Anterior cingulate cortex (tissue), 58 donors: Measurements from ENCODE around the gene HOXA6.

Source experiments
- DNase-seq, 58 donors: peaks; one replicate each; lab custom pipeline; 2025; lab: John Stamatoyannopoulos, UW

The HOXA6 gene

GRCh38 chr7:27141923-27142579, 5.5 kb downstream of the HOXA6 start:
- DNase-seq, result no peak

GRCh38 chr7:27141137-27141922, 6.2 kb downstream of the HOXA6 start:
- DNase-seq, result no peak

GRCh38 chr7:27140126-27140857, 7.3 kb downstream of the HOXA6 start:
- no peak for DNase-seq

GRCh38 chr7:27139334-27140125, 8.0 kb downstream of the HOXA6 start:
- DNase-seq, result no peak

GRCh38 chr7:27138985-27139333, 8.6 kb downstream of the HOXA6 start:
- DNase-seq, result no peak

GRCh38 chr7:27138472-27138871, 9.1 kb downstream of the HOXA6 start:
- no peak for DNase-seq

- no peak for DNase-seq
Observed at GRCh38 chr7:27137640-27138315, 9.8 kb downstream of the HOXA6 start.

- DNase-seq, result no peak
Observed at GRCh38 chr7:27134392-27134791, 13.2 kb downstream of the HOXA6 start.

GRCh38 chr7:27133409-27134231, 14.0 kb downstream of the HOXA6 start:
- no peak for DNase-seq

- DNase-seq, result no peak
Observed at GRCh38 chr7:27132978-27133377, 14.6 kb downstream of the HOXA6 start.

- no peak for DNase-seq
Observed at GRCh38 chr7:27132214-27132613, 15.4 kb downstream of the HOXA6 start.

- DNase-seq, result no peak
Observed at GRCh38 chr7:27131390-27131819, 16.2 kb downstream of the HOXA6 start.

GRCh38 chr7:27130540-27131389, 16.8 kb downstream of the HOXA6 start, which contains the start of gene HOXA4:
TSS of gene HOXA4 (minus strand) at chr7:27130757. CDS start at chr7:27130733, 24 bp downstream.
- DNase-seq, result peak in 3 of 58 donors; percentile 5 to 30 (median 5)

- DNase-seq, result no peak
Observed at GRCh38 chr7:27129729-27130539, 17.6 kb downstream of the HOXA6 start.

- DNase-seq, result no peak
Observed at GRCh38 chr7:27128776-27129728, 18.5 kb downstream of the HOXA6 start.

GRCh38 chr7:27128034-27128433, 19.5 kb downstream of the HOXA6 start:
- DNase-seq, result no peak
